Activated T-helper 17 cell treated with anti-CD3 and anti-CD28 coated beads, Interleukin-2, amount 50 U/mL, for 72 hours (primary cell): ENCODE data around the gene MKNK1. TPM values are rescaled to one million over a fixed set of nuclear protein-coding genes. Genes with fewer than 3 reads are reported as not detected.

Source experiments
- ATAC-seq: fragments of 150-1000 bp; cut with Tn5 transposase; replicated peaks from 2 replicates; pipeline ENCODE4 v1.10.0; 2021; ENCODE audit warnings: mild to moderate bottlenecking, moderate library complexity
- H3K27ac Mint-ChIP-seq: one replicate; pipeline ENCODE4 v1.8.0; 2022; ENCODE audit warnings: mixed read lengths
- H3K27me3 Mint-ChIP-seq: one replicate; pipeline ENCODE4 v1.8.0; 2022; ENCODE audit warnings: mixed read lengths
- H3K36me3 Mint-ChIP-seq: one replicate; pipeline ENCODE4 v1.8.0; 2022; ENCODE audit warnings: low read depth, mild to moderate bottlenecking, mixed read lengths
- H3K4me1 Mint-ChIP-seq: one replicate; pipeline ENCODE4 v1.8.0; 2022; ENCODE audit warnings: mixed read lengths
- H3K4me3 Mint-ChIP-seq: one replicate; pipeline ENCODE4 v1.8.0; 2022; ENCODE audit warnings: mild to moderate bottlenecking, mixed read lengths
- H3K9me3 Mint-ChIP-seq: one replicate; pipeline ENCODE4 v1.8.0; 2022; ENCODE audit warnings: mixed read lengths
- total RNA-seq, 2 donors: library from RNA; stranded (reverse); gene quantifications; one replicate each; pipeline ENCODE4 v1.2.3, GENCODE V29; 2022

MKNK1 gene
- total RNA-seq, 2 donors from 2014 or later = 59.2 to 83.7 TPM

- no peak for ATAC-seq
- Mint-ChIP-seq H3K27me3 (no peaks in the 10 kb centered on the region), H3K4me3 (no peak overlapping the region), H3K4me1 (no peaks in the 10 kb centered on the region), H3K27ac (no peak overlapping the region), H3K9me3 (no peaks in the 10 kb centered on the region), H3K36me3 (peaks cover 56% of the 10 kb centered on the region)
Observed at GRCh38 chr1:46637444-46638083, 33.5 kb upstream of the MKNK1 start.

DNA sequence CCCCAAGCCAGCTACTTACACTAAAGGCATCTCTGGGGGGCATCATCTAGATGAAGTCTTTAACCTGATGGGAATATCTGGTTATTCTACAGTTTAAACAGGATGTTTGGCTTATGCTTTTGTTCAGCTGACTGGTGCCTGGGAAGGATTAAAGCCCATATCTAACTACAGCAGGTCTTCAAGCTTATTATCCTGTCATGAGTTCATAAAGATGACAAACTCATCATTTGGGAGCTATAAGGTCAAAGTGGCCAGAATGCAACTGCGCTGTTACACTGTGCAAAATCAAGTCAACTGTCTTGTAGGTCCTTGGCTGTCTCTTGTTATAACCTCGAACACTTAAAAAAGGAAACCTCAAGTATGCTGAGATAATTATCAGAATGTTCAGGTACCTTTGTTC, 31.1 kb upstream of the MKNK1 start:
- no peak for ATAC-seq
- H3K4me3 Mint-ChIP-seq = no peak overlapping the region
- H3K9me3 Mint-ChIP-seq = no peaks in the 10 kb centered on the region
- peaks cover 52% of the 10 kb centered on the region for H3K36me3 Mint-ChIP-seq
- H3K27me3 Mint-ChIP-seq = no peaks in the 10 kb centered on the region
- no peak overlapping the region for H3K27ac Mint-ChIP-seq
- H3K4me1 Mint-ChIP-seq = no peaks in the 10 kb centered on the region

DNA sequence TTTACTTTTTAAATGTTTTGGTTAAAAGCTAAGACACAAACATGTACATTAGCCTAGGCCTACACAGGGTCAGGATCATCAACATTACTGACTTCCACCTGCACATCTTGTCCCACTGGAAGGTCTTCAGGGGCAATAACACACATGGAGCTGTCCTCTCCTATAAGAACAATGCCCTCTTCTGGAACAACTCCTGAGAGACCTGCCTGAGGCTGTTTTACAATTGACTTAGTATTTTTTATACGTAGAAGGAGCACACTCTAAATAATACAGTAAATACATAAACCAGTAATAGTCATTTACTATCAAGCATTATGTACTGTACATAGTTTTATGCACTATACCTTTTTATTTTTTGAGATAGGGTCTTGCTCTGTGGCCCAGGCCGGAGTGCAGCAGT, 26.7 kb upstream of the MKNK1 start:
- H3K27me3 Mint-ChIP-seq = no peaks in the 10 kb centered on the region
- ATAC-seq = no peak

DNA sequence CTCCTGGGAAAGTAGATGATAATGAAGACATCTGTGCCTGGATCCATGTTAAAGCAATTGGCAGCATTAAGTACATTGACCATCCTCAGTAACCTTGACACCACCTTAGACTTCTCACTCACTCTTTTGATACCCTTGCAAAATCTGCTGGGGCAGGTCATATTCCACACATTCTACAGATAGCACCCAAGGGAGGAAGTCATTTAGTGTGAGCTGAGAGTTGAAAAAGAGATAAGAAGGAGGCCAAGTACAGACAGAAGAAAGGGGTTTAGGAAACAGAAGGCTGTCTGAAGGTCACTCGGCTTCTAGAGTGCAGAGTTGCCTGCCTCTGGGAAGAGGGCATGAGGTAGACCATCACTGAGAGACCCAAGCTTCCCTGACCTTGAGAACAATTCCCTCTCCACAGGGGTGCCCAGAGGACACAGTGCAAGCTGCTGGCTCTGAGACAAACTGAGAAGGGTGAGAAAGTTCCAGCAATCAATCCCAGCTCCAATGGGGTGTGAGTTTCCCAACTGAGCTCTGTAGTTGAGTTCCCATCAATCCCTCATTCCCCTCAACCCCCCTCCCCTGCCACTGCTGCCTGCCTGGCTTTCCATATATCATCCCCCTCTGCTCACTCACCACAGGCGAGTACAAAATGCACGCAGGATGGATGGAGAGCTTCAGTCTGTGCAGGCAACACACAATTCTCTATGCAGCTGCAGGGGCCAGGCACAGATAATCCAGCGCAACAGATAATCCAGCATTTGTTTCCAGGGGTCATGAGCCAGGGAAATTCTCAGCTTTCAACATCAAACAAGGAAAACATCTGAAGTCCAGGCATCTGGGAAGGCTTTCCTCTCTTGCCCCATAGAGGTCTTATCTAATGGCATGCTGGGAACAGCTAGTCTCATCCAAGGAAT, 19.9 kb upstream of the MKNK1 start:
- Mint-ChIP-seq H3K36me3 (no peaks in the 10 kb centered on the region), H3K9me3 (no peaks in the 10 kb centered on the region), H3K27ac (no peak overlapping the region), H3K4me3 (no peak overlapping the region), H3K4me1 (no peaks in the 10 kb centered on the region), H3K27me3 (no peaks in the 10 kb centered on the region)
- ATAC-seq = no peak

More for the DNA sequence above, 26.7 kb upstream of the MKNK1 start:
- Mint-ChIP-seq H3K4me1 (no peaks in the 10 kb centered on the region), H3K36me3 (peaks cover 39% of the 10 kb centered on the region), H3K27ac (no peak overlapping the region), H3K4me3 (no peak overlapping the region), H3K9me3 (no peaks in the 10 kb centered on the region)

GRCh38 chr1:46622344-46622743, 18.3 kb upstream of the MKNK1 start:
- Mint-ChIP-seq H3K4me1 (no peaks in the 10 kb centered on the region), H3K36me3 (no peaks in the 10 kb centered on the region), H3K4me3 (no peak overlapping the region), H3K27me3 (no peaks in the 10 kb centered on the region), H3K27ac (no peak overlapping the region), H3K9me3 (no peaks in the 10 kb centered on the region)
- no peak for ATAC-seq

DNA sequence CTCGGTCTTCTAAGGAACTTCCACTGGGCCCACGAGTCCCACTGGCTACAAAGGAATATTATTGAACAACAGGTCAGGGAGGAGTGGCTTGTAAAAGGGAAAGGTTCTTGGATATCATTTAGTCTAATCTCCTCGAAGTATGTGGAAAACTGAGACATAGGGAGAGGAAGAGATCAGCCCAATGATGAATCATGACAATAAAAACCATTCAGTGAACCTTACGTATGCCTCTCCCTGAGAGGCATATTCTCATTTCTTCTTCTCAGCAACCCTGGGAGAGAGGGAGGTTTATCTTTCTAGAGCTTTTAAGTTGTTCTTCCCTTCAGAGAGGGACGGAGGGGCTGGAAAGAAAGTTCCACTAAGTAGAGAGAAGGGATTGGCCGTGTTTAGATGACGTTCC, 17.9 kb upstream of the MKNK1 start:
- Mint-ChIP-seq H3K4me1 (no peaks in the 10 kb centered on the region), H3K27me3 (no peaks in the 10 kb centered on the region), H3K36me3 (no peaks in the 10 kb centered on the region), H3K4me3 (no peak overlapping the region), H3K27ac (no peak overlapping the region), H3K9me3 (no peaks in the 10 kb centered on the region)
- ATAC-seq = no peak

DNA sequence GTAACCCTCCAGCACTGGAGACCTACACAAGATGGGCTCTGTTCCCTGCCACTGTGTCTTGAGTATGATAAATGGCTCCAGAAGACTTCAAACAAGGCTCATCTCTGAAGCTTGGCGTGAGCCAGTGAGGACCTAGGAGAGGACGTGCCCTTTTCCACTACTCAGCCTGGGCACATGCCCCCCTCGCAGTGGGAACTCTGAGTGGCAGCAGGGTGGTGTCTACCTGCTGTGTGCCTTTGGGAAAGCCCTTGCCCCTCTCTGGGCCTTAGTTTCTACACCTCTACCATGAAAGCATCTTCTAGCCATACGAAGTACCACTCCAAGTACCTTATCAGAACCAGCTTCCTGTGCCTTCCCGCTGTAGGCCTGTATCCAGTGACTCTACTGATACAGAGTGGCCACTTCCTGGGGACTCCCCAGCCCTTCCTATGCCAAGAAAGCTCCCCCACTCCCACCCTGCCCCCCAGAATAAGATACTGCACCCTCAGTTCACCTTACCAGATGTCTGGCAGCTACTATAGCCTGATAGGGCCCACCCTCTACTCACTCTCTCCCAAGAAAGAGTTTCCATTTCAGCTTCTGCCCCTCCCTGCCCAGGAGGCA, 15.7 kb upstream of the MKNK1 start:
- Mint-ChIP-seq H3K4me1 (peaks cover 6% of the 10 kb centered on the region), H3K27ac (peak overlapping the region; percentile 19), H3K4me3 (no peak overlapping the region), H3K36me3 (no peaks in the 10 kb centered on the region), H3K27me3 (no peaks in the 10 kb centered on the region), H3K9me3 (no peaks in the 10 kb centered on the region)
- no peak for ATAC-seq

DNA sequence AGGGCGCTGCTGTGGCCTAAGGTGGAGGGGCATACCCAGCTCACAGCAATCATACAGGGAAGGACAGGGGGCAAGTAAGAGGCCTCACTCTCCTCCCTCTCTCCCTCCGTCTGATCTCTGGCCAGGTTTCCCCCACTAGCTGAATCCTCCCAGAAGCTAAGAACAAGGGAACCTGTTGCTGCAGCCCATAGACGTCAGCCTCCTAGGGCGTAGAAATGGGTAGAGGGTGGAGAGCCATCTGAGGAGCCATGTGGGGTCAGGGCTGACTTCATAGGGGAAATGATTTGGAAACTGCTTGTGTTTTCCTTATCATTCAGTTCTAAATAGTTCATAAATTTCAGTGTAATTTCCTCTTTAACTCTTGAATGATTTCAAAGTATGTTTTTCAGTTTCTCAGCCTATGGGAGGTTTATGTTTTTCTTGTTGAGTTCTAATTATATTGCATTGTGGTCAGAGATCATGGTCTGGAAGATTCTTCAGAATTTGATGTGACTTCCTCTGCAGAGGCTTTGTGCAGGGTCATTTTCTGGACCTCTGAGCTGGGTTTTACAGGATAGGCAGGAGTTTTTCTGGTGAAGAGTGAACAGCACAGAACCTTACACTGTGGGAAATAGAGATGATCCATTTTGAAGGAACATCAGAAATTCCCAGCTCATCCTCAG, 14.8 kb upstream of the MKNK1 start:
- Mint-ChIP-seq H3K27me3 (no peaks in the 10 kb centered on the region), H3K4me1 (peaks cover 6% of the 10 kb centered on the region)
- no peak for ATAC-seq

DNA sequence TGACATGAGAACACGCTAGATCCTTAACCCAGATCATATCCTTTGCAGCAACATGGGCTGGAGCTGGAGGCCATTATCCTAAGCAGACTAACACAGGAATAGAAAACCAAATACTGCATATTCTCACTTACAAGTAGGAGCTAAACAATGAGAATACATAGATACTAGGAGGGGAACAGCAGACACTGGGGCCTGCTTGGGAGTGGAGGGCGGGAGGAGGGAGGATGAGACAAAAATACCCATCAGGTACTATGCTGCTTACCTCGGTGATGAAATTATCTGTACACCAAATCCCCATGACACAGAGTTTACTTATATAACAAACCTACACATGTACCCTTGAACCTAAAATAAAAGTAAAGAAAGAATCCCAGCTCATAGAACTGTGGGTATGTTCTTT, 13.8 kb upstream of the MKNK1 start:
- Mint-ChIP-seq H3K9me3 (no peaks in the 10 kb centered on the region), H3K36me3 (peaks cover 3% of the 10 kb centered on the region), H3K4me1 (peaks cover 10% of the 10 kb centered on the region), H3K27ac (peak overlapping the region; percentile 92), H3K4me3 (peak overlapping the region; percentile 93), H3K27me3 (no peaks in the 10 kb centered on the region)
- no peak for ATAC-seq

More for the DNA sequence above, 14.8 kb upstream of the MKNK1 start:
- H3K4me3 Mint-ChIP-seq = no peak overlapping the region
- no peaks in the 10 kb centered on the region for H3K36me3 Mint-ChIP-seq
- peak overlapping the region; percentile 92 for H3K27ac Mint-ChIP-seq
- H3K9me3 Mint-ChIP-seq = no peaks in the 10 kb centered on the region

DNA sequence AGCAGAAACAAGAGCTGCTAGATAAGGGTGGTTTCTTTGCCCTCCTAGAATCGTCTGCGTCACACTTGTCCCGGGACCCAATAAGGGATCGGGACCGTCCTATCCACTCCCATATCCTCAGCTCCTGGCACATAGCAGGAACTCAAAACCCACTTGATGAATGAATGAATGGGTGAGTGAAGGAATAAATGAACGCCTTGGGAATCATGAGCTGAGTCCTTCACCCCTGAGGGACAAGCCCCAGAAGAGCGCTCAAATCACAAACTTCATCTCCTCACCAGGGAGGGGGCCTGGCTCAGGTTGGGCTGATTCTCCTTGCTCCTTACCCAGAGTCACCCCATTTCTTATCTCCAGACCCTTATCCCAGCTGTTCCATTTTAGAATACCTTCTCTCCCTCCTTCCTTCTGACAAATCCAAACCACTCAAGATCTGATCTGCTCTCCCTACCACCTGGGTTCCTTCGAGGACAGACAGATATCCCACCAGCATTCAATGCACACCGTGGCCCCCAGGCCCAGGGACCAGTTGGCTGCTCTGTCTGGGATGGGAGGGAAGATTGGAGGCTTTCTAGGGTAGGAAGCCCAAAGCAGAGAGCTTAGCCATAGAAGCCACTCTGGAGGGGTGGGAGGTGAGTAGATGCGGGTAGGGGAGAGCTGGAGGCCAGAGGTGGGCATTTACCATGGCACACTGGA, 13.2 kb upstream of the MKNK1 start:
- Mint-ChIP-seq H3K27me3 (no peaks in the 10 kb centered on the region), H3K4me3 (peak overlapping the region; percentile 93), H3K4me1 (peaks cover 10% of the 10 kb centered on the region), H3K36me3 (peaks cover 8% of the 10 kb centered on the region), H3K27ac (peak overlapping the region; percentile 92), H3K9me3 (no peaks in the 10 kb centered on the region)
- peak; percentile 13 for ATAC-seq

DNA sequence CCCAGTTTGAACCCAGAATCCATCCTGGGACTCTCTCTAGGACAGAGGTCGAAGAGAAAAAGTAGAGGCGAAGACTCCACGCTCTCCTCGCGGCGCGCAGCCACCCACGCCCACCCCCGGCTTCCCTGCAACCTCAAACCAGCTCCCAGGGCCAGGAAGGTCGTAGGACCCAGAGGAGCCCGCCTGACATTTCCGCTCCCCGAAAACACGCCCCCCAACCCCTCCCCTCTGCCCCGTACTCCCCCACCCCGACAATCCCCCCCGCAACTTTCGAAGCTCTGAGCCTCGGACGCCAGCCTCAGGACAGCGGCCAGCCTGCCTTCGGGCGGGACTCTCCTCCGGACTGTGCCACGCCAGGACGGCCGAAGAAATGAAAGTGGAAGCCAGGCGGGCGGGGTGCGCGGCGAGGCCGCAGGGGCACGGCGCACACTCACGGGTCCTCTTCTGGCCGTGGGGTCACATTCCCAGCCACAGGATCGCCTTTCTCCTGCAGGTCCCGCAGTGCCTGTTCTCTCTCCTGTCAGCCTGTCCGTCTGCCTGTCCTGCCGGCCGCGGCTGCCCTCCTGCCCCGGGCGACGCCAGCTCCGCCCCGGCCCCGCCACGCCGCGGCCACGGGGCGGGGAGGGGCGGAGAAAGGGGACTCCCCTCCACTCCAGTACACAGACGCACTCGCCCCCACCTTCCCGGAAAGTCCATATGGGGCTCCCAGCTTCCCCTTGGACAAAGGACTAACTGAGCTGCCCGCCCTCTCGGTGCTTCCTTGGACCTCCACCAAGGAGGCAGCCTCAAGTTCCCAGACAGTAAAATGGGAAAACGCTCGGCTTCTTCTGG, 12.4 kb upstream of the MKNK1 start, which contains the start of gene MOB3C:
TSS of gene MOB3C (minus strand) at position 535 of the 831 bp plus-strand sequence. CDS start 3,490 bp downstream, outside the sequence.
- no peaks in the 10 kb centered on the region for H3K9me3 Mint-ChIP-seq
- H3K27ac Mint-ChIP-seq = peak within 1 kb of the TSS; percentile 92
- H3K4me1 Mint-ChIP-seq = peaks cover 13% of the 10 kb centered on the region
- H3K36me3 Mint-ChIP-seq = peaks cover 10% of the 10 kb centered on the region
- no peaks in the 10 kb centered on the region for H3K27me3 Mint-ChIP-seq
- ATAC-seq = peak; percentile 77
- peak within 1 kb of the TSS; percentile 93 for H3K4me3 Mint-ChIP-seq

GRCh38 chr1:46615735-46616134, 11.7 kb upstream of the MKNK1 start:
- peak; percentile 18 for ATAC-seq

DNA sequence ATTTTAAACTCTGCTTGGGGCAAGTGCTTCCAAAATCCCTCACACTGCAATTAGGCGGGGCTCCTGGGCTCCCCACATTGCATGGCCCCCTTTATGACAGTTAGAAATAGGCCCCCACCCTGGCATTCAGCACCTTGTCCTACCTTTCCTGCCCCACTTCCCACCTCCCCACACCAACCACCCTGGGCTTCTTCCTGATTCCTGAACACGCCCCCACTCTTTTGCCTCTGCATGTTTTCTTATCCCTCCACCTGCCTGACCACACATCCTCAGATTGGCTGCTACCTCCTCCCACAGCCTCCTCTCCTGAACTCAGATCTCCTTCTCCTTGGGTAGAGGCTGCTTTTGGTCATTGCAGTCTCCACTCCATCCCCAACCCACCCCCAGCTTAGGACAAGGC, 11.0 kb upstream of the MKNK1 start:
- H3K4me1 Mint-ChIP-seq = peaks cover 14% of the 10 kb centered on the region
- peaks cover 24% of the 10 kb centered on the region for H3K36me3 Mint-ChIP-seq

More at GRCh38 chr1:46615735-46616134, 11.7 kb upstream of the MKNK1 start:
- H3K36me3 Mint-ChIP-seq = peaks cover 18% of the 10 kb centered on the region
- peak overlapping the region; percentile 93 for H3K4me3 Mint-ChIP-seq
- no peaks in the 10 kb centered on the region for H3K9me3 Mint-ChIP-seq
- peak overlapping the region; percentile 92 for H3K27ac Mint-ChIP-seq
- no peaks in the 10 kb centered on the region for H3K27me3 Mint-ChIP-seq
- peaks cover 14% of the 10 kb centered on the region for H3K4me1 Mint-ChIP-seq

More for the DNA sequence above, 11.0 kb upstream of the MKNK1 start:
- Mint-ChIP-seq H3K27ac (peak overlapping the region; percentile 92), H3K27me3 (no peaks in the 10 kb centered on the region), H3K4me3 (peak overlapping the region; percentile 93), H3K9me3 (no peaks in the 10 kb centered on the region)
- ATAC-seq = no peak
